Measurements from ENCODE around the gene PTCD2.
"Not testable (repeated sequence)": the region's sequence is repeated elsewhere in the genome, so short reads cannot be mapped to it uniquely, and the experiment has no call there.

The PTCD2 gene

GRCh38 chr5:72379936-72380335 lies 59.8 kb downstream of the PTCD2 start:
- DNase-seq (ENCODE audit: low spot score) = no peak

DNA sequence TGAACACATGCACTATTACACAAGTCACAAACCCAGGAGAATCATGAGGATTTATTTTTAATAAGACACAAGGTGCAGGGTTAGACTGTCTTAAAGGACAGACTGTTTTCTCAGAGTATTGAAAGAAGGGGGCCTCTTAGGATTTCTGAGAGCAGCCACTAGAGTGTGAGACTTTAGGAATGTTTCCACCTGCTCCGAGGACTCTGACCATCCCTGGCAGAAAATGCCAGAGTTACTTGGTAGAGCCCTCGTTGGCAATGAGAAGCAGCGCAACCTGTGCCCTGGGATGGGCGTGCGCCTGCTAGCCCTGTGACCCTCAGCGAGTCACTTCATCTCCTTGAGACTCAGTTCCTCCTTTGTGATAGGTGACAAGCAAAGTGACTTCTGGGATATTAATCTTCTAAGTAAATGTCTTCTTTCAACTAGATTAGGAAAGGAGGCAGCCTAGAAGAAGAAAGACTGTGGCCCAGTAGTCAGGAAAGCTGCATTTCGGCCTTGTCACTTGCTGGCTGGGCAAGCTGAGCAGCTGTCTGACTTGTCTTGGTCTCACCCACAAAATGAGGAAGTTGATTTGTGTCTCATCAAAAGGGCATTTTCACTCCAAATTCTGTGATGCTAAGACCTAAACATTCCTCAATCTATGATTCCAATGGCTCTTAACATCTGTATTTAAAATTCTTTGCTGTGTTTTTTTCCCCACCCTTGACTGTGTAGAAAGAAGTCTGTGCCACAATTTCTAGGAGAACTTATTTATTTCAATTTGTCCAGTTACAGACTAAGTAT lies 60.5 kb downstream of the PTCD2 start:
- no peak for DNase-seq (ENCODE audit: low spot score)

GRCh38 chr5:72383280-72383679 lies 63.1 kb downstream of the PTCD2 start:
- DNase-seq (ENCODE audit: low spot score) = no peak

- DNase-seq (ENCODE audit: low spot score) = no peak
Measured at GRCh38 chr5:72383726-72384125, 63.6 kb downstream of the PTCD2 start.

GRCh38 chr5:72386639-72387038 lies 66.5 kb downstream of the PTCD2 start:
- no peak for DNase-seq (ENCODE audit: low spot score)

GRCh38 chr5:72387985-72388384 lies 67.8 kb downstream of the PTCD2 start:
- DNase-seq (ENCODE audit: low spot score) = no peak

DNA sequence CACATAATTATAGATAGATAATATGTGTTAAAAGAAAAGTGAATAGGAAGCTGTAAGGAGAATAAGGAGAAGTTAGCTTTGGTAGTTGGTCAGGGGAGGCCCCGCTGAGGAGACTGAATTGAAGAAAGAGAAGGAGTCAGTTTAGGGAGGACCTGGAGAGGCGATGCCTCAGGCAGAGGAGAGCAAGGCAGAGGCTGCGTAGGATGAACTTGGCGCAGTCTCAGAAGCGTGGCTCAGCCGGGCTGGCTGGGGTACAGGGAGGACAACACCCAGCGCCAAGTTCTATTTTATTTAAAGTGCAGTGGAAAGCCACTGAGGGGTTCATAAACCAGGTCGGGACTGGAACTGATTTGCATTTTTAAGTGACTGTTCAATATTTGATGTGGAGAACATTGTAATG lies 68.5 kb downstream of the PTCD2 start:
- no peak for DNase-seq (ENCODE audit: low spot score)

- DNase-seq (ENCODE audit: low spot score) = no peak
Measured at GRCh38 chr5:72390836-72391235, 70.7 kb downstream of the PTCD2 start.

GRCh38 chr5:72392326-72392733 lies 72.2 kb downstream of the PTCD2 start:
- no peak for DNase-seq (ENCODE audit: low spot score)

DNA sequence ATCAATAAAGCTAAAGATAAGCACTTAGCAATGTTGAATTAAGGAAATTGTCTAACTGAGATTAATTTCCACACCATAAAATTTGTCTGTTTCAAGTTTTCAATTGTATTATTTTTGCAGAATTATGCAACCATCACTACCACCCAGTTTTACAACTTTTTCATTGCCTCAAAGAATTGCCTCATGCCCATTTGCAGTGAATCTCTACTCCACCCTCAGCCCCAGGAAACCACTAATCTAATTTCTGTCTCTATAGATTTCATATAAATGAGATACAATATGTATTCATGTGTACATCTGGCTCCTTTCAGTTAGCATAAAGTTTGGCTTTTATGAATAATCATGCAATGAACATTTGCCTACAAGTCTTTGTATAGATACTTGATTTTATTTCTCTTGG lies 72.9 kb downstream of the PTCD2 start:
- no peak for DNase-seq (ENCODE audit: low spot score)

DNA sequence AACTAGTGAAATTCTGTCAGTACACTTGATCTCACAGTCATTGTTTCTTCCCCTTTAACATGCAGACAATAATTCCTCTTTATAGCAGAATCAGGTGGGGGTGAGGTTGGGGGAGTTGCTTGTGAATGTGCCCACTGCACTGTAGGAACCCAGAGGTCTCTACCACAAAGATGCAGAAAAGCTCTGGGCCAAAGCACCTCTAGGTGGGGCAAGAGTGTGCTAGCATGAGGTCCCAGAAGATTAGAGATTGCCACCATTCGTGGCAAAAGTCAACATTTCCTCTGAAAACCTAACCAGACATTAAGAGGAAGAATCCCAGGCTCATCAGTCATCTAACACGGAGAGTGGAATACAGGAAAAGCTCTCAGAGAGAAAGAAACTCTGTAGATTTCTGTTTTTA lies 74.5 kb downstream of the PTCD2 start:
- no peak for DNase-seq (ENCODE audit: low spot score)

DNA sequence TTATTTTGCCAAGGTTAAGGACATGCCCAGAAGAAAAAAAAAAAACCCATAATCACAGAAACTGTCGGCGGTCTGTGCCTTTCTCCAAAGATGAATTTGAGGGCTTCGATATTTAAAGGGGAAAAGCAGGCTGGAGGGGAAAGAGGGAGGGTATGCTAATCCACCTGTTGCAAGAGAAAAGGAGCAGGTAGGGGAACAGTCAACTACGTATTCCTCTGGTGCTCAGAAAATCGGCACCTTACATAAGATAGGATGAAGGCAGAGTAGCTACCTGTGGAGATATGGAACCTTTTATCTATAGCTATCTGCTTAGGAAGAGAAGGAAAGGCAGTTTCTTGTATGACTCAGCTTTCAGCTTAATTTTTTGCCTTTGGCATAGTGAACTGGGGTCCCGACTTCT lies 77.7 kb downstream of the PTCD2 start:
- no peak for DNase-seq (ENCODE audit: low spot score)

GRCh38 chr5:72400950-72401349 lies 80.8 kb downstream of the PTCD2 start:
- no peak for DNase-seq (ENCODE audit: low spot score)

- DNase-seq (ENCODE audit: low spot score) = no peak
Measured at GRCh38 chr5:72402381-72402890, 82.3 kb downstream of the PTCD2 start.

DNA sequence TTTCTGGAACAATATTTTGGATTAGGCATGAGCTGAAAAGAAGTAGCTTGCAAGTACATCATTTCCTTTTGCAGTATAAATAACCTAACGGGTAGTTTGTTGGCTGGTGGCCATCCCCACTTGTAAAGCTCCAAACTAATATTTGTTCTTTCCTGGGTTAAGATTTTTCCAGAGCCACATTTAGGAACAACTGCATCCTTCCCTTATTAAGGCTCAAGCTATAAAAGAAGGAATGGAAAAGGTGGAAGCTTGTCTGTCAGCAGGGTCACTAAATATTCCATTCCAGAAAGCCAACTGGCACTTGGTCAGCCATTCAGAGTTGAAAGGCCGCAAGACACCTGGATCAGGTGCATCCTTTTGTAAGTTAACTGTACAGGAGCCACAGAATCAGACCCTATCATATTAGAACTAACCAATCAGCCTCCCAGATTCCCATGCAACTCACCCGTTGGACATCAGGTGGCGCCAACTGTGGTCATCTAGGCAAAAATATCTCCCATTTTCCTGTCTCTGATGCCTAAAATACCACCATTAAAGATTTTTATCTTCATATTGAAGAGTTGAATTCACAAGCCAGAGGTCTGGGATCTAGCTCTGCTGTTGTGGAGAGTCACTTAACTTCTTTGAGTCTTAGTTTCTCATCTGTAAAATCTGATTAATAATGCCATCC lies 82.9 kb downstream of the PTCD2 start:
- DNase-seq (ENCODE audit: low spot score) = no peak

- not testable (repeated sequence) for DNase-seq (ENCODE audit: low spot score)
Measured at GRCh38 chr5:72404771-72405170, 84.6 kb downstream of the PTCD2 start.

GRCh38 chr5:72407078-72407477 lies 86.9 kb downstream of the PTCD2 start:
- no peak for DNase-seq (ENCODE audit: low spot score)

DNA sequence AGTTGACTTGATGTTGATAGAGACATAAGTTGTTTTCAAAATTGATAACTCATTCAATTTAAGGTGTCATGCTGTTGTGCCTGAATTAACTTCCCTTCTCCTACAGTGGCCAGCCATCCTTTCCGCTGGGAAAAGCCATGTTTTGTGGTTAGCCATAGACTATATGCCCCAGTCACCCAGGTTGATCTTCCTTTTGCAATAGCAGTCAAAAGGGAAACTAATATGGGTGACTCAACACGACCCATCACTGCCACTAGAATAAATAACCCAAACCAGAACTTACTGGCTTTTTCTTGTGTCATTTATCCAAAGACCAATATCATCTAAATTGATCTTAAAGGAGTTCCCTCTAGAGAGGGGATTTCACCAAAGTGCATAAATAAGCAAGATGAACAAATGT lies 87.4 kb downstream of the PTCD2 start:
- no peak for DNase-seq (ENCODE audit: low spot score)

GRCh38 chr5:72408127-72408526 lies 88.0 kb downstream of the PTCD2 start:
- DNase-seq (ENCODE audit: low spot score) = peak; percentile 52

DNA sequence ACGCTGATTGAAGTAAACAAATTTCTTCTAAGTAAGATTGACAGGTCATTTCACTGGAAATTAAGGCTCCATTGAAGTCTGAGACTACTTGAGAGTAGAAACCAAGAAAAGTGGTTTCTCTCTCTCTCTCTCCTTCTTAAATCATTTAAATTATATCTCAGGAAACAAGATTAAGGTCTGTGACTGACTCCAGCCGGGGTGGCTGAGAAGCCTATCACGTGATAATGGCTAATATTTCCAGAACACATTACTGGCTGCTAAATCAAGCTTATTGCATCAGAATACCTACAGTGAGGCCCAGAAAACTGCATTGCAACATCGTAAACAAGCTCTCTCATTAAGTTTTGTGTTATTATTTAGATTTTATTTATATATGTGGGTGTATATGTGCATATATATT lies 88.4 kb downstream of the PTCD2 start:
- DNase-seq (ENCODE audit: low spot score) = peak; percentile 75

DNA sequence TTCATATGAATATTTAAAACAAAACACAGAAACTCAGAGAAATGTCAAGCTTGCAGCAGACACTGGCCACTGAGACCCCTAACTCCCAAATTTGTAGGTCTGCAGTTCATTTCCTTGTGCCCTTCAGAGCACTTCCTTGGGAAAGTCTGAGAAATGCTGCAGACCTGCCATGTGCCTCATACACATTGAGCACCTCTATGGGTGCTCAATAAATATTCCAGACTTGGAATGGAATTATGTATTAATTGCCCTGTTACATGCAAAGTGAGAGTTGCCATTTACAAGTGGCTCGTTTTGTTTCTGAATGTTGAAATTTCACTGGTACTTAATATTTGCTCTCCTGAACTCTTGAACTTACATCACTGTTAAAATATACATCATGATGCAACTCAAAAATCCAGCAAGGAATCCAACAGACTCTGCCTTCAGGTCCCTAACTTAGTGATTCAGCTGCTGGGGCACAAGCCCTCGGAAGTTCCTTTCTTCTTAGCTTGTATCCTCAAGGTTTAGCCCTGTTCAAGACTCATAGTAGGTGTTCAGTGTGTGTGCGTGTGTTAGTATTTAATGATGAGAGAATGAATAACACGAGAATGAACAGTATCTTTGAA lies 90.6 kb downstream of the PTCD2 start:
- DNase-seq (ENCODE audit: low spot score) = no peak

DNA sequence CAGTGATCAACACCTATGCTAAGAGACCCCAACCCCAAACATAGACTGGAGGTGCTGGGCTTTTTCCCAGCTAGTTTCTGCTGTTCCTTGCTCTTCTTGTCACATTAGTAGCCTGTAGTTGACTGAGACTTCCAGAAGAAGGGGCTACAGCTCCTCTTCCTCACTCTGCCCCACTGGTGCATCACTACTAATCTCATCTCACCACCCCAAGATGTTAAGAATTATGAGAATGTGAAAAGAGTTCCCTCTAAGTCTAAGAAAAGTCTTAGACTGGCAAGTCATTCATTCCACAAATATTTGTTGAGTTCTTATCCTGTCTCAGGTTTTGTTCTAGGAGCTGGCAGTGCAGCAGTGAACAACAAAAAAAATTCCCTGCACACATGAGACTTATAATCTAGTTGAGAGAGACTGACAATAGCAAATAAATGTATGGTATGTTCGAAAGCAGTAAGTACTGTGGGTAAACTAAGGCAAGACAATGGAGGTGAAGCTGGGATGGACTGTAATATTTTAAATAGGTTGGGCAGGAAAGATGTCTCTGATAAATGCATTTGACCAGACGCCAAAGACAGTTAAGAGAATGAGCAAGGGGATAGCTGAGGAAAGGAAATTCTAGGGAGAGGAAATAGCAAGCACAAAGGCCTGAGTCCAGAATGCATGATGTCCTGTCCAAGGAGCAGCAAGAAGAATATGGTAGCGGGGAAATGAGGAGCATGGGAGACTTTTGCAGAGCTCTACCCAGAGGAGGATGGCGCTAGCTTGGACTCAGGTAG lies 92.3 kb downstream of the PTCD2 start:
- no peak for DNase-seq (ENCODE audit: low spot score)

All from SK-N-DZ (cell line).